Body of pancreas (tissue), 4 donors: ENCODE measurements around the gene RIPK3.

Source experiments
- POLR2A ChIP-seq, 3 donors: fragments of 450-650 bp; IDR thresholded peaks; one replicate each; pipeline ENCODE4 v1.6.1; 2016; ENCODE audit warnings: antibody characterized with exemption in 3 of 3, mild to moderate bottlenecking in 2 of 3
- TF ChIP-seq, protein P1 (sequence below), 7 experiments: fragments of 450-650 bp in 4 of 7; fragments of 200-600 bp in 3 of 7; sonication (generic) in 3 of 7; IDR thresholded peaks; one replicate each; pipeline ENCODE4 v1.5.1; 2016 to 2019; ENCODE audit warnings: antibody characterized with exemption in 7 of 7

DNA sequence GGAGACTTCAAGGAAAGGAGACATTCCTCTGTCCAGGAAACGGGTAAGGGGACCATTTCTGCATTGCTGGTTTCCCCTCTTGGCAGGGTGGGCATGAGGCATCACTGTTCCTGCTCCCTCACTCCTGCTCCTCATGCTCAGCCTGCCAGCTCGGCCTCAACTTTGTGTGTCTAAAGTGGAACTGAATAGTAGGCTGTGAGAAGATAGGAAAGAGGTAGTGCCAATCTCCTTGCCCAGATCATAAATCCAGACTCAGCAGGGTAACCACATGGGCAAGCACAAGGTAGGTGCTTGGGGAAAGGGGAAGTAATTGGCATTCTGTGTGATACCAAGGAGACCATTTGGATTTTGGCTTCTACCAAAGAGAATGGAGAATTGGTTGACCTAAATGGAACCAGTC is 25.9 kb downstream of the RIPK3 start:
- TF ChIP-seq, protein P1, sequence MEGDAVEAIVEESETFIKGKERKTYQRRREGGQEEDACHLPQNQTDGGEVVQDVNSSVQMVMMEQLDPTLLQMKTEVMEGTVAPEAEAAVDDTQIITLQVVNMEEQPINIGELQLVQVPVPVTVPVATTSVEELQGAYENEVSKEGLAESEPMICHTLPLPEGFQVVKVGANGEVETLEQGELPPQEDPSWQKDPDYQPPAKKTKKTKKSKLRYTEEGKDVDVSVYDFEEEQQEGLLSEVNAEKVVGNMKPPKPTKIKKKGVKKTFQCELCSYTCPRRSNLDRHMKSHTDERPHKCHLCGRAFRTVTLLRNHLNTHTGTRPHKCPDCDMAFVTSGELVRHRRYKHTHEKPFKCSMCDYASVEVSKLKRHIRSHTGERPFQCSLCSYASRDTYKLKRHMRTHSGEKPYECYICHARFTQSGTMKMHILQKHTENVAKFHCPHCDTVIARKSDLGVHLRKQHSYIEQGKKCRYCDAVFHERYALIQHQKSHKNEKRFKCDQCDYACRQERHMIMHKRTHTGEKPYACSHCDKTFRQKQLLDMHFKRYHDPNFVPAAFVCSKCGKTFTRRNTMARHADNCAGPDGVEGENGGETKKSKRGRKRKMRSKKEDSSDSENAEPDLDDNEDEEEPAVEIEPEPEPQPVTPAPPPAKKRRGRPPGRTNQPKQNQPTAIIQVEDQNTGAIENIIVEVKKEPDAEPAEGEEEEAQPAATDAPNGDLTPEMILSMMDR (IDR thresholded peaks at IDR 0.05): no peak
- TF ChIP-seq POLR2A (IDR thresholded peaks at IDR 0.05): no peak
